AG08396 (cell line): Measurements from ENCODE around the gene ITM2B.

Experiments
- DNase-seq: peaks from one replicate; pipeline ENCODE4 v3.0.0; 2012; ENCODE audit warnings: low spot score, mixed read lengths

The ITM2B gene

DNA sequence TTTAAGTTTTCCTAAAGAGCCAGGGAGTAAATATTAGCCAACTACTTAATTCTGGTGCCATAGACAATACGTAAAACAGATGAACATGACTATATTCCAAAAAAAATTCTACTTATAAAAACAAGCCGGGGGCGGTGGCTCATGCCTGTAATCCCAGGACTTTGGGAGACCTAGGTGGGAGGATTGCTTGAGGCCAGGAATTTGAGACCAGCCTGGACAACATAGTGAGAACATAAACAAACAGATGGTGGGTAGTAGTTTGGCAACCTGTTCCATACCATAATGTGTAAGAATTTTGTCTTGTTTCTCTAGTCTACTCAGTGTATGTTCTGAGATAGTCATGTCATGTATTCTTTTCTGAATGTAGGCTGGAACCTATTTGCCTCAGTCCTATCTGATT, 25.4 kb downstream of the ITM2B start:
- DNase-seq, result no peak

DNA sequence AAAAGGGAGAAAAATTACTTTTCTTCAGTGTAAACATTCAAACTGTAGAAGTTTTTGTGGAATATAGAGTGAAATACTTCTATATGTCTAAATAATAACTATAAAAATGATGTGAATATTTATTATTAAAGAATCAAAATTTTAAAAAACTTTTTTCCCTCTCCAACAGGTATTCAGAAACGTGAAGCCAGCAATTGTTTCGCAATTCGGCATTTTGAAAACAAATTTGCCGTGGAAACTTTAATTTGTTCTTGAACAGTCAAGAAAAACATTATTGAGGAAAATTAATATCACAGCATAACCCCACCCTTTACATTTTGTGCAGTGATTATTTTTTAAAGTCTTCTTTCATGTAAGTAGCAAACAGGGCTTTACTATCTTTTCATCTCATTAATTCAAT, 28.0 kb downstream of the ITM2B start:
- DNase-seq, result no peak

DNA sequence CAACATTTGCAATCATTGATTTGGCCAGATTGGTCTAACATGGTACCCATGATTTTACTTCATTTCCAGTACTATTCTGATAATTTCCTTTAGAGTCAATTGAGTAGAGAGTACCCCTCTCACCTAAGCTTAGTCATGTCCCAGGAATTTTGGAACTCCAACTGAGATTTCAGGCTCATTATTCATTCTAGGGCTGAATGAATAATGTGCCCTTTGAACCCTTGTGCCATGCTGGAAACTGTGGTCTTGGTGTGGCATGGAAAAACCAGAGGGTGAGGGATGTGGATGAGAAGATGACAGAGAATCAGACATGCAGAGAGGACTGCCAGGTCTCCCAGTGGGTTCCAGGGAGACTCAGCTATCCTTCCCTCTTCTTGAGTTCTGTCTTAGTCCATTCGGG, 30.2 kb downstream of the ITM2B start:
- DNase-seq, result no peak

DNA sequence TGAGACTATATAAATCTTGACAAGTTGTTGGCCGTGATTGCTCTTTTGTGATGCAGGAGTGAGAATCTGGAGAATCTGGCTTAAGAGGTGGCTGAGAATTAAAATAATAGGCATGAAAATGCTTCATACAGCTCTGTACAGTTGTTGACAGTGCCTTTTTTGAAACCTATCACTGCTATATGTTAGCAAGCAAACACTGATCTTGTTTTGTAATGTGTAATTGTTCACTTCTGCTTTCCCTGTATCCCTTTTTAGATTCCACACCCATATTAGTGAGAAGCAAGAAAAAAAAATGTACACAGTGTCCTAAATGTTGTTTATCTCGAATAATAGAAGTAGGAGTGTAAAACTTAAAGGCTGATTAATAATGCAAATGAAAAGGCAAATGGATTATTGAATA, 31.1 kb downstream of the ITM2B start:
- no peak for DNase-seq

DNA sequence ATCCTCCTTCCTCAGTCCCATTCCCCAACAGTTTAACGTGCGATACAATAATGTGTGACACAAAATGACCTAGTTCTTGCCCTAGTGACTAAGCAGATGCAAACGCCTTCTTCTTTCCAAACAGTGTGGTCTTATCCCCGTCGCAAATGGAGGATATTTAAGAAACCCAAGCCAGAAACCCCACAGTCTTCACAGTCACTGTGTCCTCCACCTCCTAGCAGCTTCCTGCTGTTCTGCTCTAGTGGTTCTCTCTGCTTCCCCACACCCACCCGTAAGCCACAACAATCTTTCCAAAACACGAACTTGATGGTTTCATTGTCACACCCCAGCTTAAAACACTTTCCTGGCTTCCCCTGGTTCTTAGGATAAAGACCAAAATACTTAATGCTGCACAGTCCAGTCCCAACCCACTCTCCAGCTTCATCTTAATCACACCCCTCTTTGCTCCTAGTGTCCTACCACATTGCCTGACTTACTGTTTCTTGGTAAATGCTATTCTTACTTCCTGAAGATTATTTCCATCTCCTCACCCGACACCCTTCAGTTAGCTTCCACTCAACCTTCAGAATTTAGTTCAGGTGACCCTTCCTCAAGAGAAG, 32.3 kb downstream of the ITM2B start:
- DNase-seq, result no peak

DNA sequence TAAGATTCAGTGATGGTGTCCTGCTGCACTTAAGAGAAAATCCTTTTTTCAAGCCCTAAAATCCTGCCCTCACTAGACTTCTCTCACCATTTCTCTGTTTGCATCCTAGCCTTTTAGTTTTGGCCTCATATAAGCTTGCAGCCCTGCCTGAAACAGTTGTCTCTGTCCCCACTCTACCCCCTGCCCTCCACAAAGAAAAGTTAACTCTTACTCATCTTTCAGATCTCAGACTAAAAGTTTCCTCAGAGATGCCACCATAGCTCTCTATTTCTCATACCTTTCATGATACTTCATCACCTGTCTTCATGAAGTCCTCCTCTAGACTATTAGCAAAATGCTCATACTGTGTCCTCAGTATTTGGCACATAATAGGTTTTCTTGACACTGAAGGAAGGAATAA, 33.1 kb downstream of the ITM2B start:
- DNase-seq, result no peak

DNA sequence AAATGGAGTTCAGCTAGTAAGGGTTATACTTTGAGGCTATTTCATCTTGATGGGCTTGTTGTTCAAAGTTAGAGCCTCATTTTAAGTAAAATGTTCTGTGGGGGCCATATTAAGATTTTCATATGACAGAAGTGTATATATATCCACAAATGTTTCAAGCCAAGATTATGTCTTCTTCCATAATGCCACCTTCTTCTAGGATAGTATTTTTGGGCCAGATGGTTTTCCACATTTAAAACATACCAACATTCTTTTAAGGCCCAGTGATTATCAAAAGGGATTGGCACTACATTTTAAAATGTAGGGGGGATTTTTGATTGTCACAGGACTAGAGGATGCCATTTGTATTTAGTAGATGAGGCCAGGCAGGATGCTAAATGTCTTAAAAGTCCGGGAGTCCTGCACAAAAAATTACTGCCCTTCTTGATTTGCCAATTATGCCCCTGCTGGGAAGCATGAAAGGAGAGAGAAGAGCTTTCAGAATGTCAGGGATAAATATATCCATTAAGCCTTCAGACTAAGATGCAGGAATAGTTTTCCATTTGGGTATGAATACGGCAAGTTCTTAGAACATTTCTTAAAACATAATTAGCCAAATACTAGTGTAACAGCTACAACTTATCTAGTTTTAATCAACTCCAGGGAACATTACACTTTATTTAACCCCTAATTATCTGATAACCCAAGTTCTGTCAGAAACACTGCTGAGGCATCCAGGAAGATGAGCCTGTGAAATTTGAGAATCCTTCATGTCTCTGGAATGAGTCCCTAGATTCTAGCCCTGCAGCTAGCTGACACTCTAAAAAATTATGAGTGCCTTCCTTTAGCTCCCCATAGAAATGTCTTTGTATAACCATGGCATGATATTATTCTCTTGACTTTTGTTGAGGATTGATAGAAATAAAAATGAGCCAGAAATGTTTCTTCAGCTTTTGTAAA, 34.0 kb downstream of the ITM2B start:
- DNase-seq, result no peak

DNA sequence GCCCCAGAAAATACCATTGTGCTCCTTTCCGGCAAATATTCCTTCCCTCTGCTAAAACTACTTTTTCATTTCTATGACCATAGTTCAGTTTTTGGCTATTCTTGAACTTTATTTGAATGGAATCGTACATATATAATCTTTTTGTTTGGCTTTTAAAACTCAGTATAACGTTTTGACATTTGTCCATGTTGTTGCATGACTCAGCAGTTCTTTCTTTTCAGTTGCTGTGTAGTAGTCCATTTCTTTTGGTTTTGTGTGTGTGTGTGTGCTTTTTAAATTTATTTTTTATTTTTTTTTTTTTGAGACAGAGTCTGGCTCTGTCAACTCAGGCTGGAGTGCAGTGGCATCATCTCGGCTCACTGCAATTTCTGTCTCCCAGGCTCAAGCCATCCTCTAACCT, 35.0 kb downstream of the ITM2B start:
- DNase-seq, result no peak

DNA sequence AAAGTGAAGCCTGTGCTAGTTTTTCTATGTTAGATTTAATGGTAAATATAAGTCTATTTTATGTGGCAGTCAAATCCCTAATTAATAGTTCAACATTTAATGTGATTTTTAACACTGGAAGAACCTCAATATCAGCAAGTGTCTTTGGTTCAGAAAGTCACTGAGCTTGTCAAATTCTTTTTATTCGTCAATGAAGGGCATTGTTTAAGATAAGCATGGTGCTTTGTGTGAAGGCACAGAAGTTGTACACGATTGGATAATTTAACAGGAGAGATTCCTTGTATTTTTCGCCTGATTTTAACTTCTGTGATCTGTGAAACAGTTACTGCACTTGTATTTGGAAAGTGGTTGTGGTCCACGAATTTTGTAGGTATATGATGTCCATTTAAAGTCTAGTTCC, 40.3 kb downstream of the ITM2B start:
- no peak for DNase-seq

DNA sequence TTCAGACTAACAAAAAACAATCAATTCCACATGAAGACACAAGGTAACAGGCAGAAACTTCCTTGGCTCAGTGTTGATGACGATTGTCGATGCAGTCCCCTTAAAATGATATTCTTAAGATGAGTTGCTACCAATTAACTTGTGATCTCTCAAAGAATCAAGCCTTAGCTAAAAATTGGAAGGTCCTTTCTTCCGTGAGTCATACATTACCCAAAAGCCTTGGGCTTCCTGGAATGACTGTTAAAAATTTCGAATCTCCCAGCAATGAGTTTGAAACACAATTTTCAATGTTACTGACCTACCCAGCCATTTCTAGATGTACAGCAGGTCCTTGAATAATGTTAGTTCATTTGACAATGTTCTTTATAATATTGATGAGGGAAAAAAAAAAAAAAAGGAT, 42.5 kb downstream of the ITM2B start:
- no peak for DNase-seq

DNA sequence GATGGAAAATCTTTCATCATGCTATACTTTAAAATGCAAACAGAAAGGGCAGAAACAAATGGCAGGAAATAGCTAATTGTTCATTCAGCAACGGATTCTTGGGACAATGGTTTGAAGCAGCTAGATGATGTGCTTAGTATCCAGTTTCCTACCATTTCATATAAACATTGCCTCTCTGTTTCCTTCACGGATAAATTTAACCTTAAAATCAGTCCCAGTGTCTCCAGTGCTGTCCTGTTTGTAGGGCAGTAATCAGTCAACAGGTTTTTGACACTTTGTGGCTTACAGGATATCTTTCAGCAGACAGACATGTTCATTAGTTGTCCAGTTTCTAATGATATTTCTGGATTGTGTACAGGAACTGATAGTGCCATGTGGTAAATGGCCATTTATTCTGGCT, 45.8 kb downstream of the ITM2B start:
- no peak for DNase-seq

DNA sequence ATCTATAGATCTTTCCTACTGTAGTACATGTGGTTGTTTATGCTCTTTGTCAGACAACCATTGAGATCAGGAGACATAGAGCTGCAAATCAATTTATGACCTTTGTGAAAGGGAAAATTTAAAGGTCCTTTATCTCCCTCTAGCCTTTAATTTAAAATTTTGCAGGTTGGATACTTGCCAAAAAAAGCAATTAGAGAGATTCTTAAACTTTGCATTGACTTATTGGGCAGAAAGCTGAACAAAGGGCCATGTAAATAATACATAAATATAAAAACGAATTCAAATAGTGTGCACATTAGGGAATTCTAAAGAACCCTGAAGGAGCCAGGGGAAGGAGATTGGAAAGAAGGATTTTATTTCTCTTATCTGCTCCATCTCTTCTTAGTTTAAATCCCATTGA, 48.5 kb downstream of the ITM2B start:
- DNase-seq, result no peak

DNA sequence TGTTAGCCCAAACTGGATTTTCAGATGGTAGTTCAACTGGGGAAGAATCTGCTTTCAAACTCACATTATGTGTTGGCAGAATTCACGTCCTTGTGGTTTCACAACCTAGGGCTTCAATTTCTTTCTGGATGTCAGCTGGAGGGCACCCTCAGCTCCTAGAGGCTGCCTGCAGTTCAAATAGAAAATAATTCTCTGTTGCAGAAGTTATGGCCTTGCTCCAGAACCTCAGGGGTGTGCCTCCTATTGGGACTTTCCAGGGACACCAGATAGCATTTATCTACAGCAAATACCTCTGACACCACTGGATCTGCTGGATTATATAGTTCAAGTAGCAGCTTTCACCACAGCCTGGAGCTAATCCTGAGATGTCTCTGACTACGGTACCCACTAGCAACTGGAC, 58.7 kb downstream of the ITM2B start:
- no peak for DNase-seq

DNA sequence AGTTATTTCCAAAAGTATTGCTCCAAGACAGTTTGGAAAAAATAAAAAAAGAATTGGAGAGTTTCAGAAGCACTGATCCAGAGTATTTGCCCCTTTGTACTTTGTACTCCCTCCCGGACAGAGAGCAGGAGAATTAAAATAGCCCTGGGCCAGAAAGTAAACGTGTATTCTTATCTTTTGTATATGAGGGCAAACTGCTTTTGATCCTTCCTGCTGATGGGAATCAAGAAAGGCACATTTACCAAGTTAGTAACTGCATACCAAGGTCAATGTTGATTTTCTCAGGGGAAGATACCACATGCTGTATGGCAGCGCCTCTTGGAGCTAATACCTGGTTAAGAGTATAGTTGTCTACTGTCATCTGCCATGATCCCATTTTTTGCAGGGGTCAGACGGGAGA, 59.6 kb downstream of the ITM2B start:
- no peak for DNase-seq

DNA sequence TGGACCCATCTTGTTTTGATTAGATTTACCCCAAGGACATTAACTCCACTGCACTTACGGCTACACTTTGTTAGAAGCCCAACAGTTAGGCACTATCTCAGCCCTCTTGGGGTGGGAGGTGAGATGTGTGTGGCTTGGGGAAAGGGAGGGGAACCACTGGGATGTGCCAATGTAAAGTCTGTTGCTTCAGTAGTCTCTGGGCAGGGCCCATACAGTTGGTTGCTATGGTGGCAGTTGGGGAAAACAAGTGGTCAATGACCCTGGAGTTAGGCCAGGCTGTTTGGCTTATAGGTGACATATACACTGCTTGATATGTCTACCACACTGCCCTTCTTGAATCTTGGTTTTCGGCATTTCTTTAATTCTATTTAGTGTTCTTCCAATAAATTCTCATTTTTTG, 61.6 kb downstream of the ITM2B start:
- no peak for DNase-seq

DNA sequence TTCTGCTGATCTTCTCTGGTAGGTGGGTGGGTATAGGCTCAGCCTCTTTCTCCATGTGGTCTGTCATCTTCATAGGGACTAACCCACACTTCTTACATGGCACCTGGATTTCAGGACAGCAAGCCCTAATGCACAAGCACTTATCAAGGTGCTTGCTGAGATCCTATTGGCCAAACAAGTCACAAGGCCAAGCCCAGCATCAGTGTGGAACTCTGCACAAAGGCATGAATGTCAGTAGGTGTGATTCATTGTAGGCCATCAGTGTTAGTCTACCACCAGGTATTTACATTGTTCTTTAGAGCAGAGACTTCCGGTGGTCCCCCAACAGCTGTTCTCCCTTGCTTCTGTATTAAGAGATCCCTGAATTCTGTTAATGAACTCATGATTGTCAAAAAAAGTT, 62.3 kb downstream of the ITM2B start:
- no peak for DNase-seq

DNA sequence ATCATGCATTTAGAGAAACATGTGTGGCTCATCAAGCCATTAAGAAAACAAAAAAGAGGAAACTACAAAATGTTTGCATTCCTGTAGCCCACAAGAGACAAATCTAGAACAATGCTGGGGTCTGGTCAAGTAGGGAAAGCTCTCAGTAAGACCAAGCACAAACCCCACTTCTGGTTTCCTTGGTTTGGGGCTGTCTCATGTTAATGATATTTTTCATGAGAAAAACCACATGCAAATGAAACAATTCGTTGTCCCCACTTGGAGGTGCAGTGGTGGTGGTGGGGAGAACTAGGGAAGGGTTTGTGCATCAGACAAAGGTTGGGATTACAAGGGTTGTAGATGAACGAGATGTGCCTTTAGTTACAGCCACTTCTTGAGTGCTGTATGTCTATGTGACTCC, 63.5 kb downstream of the ITM2B start:
- DNase-seq, result no peak

DNA sequence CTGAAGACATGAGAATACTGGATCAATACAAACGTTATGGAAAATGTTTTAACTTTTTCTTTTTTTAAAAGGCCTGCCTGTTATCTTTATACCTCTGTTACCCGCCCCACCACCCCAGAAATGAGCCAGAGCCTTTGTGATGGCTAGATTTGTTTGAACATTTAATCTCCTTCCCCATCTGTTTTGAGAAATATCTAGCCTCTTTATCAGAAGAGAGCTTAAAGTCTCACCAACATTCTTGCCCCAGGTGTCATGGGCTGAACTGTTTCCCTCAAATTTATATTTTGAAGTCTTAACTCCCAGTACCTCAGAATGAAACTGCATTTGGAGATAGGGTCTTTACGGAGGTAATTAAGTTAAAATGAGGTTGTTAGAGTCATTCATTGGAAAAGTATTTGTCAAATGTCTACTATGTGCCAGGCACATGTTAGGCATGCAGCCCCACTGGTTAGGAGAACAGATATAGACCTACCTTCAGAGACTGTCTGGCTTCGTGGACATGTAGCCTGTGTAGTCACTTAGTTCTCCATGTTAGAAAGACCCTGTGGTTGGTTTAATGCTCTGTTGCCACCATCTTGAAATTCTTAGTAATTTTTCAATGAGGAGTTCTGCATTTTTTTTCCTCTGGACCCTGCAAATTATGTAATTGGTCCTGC, 64.3 kb downstream of the ITM2B start:
- DNase-seq, result no peak

DNA sequence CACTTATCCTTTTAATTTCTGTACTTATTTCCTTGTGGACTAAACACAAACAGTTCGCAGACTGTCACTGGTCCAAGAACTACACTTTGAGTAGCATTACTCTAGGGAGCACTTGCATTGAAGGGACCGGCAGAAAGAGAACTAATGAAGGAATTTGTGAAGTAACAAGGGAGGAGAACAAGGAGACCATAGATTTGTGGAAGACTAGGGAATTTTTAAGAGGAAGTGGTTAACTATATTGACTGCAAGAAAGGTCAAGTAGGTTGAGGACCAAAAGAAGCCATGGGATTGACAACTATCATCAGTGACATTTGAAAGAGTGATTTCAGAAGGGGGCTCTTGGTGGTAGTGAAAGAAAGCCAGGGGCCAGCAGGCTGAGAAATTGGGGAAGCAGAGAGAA, 66.6 kb downstream of the ITM2B start:
- DNase-seq, result no peak

DNA sequence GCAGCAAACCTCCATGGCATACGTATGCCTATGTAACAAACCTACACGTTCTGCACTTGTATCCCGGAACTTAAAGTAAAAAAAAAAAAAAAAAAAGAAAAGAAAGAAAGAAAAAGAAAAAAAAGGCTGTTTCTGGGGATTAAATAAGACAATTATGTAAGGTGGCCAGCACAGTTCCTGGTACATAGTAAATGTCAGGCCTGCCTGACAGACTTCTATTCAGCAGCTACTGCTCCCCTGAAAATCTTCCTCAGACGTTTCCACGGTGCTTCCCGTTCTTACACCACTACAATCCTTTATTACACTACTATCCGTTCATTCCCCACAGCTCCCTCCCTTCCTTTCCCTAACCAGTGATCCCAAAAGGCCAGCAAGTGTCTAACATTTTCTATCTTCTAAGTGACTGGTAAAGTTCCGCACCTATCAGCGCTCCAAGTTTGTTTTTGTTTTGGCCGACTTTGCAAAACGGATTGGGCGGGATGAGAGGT, 69.9 kb downstream of the ITM2B start:
- DNase-seq, result no peak

DNA sequence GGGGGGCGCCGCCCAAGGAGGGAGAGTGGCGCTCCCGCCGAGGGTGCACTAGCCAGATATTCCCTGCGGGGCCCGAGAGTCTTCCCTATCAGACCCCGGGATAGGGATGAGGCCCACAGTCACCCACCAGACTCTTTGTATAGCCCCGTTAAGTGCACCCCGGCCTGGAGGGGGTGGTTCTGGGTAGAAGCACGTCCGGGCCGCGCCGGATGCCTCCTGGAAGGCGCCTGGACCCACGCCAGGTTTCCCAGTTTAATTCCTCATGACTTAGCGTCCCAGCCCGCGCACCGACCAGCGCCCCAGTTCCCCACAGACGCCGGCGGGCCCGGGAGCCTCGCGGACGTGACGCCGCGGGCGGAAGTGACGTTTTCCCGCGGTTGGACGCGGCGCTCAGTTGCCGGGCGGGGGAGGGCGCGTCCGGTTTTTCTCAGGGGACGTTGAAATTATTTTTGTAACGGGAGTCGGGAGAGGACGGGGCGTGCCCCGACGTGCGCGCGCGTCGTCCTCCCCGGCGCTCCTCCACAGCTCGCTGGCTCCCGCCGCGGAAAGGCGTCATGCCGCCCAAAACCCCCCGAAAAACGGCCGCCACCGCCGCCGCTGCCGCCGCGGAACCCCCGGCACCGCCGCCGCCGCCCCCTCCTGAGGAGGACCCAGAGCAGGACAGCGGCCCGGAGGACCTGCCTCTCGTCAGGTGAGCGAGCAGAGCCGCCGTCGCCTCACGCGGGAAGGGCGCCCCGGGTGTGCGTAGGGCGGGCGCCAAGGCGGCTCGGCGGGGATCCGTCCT, 70.5 kb downstream of the ITM2B start, which contains the start of gene RB1:
TSS of gene RB1 (plus strand) at position 393 of the 784 bp plus-strand sequence. CDS start at position 555, 162 bp downstream.
- peak; percentile 96 for DNase-seq
